Measurements from ENCODE around the gene AFF1. TPM values are rescaled to one million over a fixed set of nuclear protein-coding genes. Genes with fewer than 3 reads are reported as not detected.

AFF1 gene
- total RNA-seq, 1 donor from 2014 or later, result 73.3 TPM

- DNase-seq (ENCODE audit: missing footprints) (no peak), ATAC-seq (no peak)
- intact Hi-C loops (cut with DNase I), result no loop called here
Measured at GRCh38 chr4:87188932-87189331, 254.1 kb downstream of the AFF1 start.

Other genes starting within 250 kb of the AFF1 start
- gene SLC10A6, start 85.6 kb upstream of the AFF1 start, total RNA-seq, result 0.35 TPM
- 0.78 TPM for gene C4orf36, start 42.6 kb upstream of the AFF1 start, total RNA-seq

Measured in Right ventricle myocardium inferior (tissue), 1 donor.